Neural cell (in vitro differentiated cells): ENCODE data around the gene CCL17. TPM values are rescaled to one million over a fixed set of nuclear protein-coding genes. Genes with fewer than 3 reads are reported as not detected.

Experiments
- H2AFZ ChIP-seq: fragments of 200-600, 300-800 bp; sonication (generic), shearing (Covaris generic); 2 replicates; pipeline ENCODE4 v1.6.0; 2014; ENCODE audit warnings: low read depth, mild to moderate bottlenecking, antibody characterized with exemption, low read length, moderate library complexity
- H3F3A ChIP-seq: fragments of 200-600 bp; shearing (Covaris generic); 2 replicates; pipeline ENCODE4 v1.6.1; 2016; ENCODE audit warnings: mild to moderate bottlenecking, moderate library complexity, mixed read lengths, antibody characterized with exemption, low read length; ENCODE audit not compliant: insufficient read depth, poor library complexity, severe bottlenecking
- H3K27ac ChIP-seq: fragments of 200-600, 300-800 bp; sonication (generic), shearing (Covaris generic); 2 replicates; pipeline ENCODE4 v1.5.1; 2014; ENCODE audit warnings: mild to moderate bottlenecking, low read length, moderate library complexity
- H3K27me3 ChIP-seq: fragments of 300-800, 200-600 bp; sonication (generic), shearing (Covaris generic); 2 replicates; pipeline ENCODE4 v1.6.0; 2014; ENCODE audit warnings: mild to moderate bottlenecking, low read depth, low read length, moderate library complexity; ENCODE audit not compliant: insufficient read depth
- H3K36me3 ChIP-seq: fragments of 300-800, 200-600 bp; sonication (generic), shearing (Covaris generic); 2 replicates; pipeline ENCODE4 v1.5.1; 2014; ENCODE audit warnings: mild to moderate bottlenecking, antibody characterized with exemption, low read length, moderate library complexity; ENCODE audit not compliant: insufficient read depth
- H3K4me2 ChIP-seq: fragments of 300-800, 200-600 bp; sonication (generic), shearing (Covaris generic); 2 replicates; pipeline ENCODE4 v1.6.0; 2014; ENCODE audit warnings: mild to moderate bottlenecking, low read length
- H3K4me3 ChIP-seq: fragments of 300-800, 200-600 bp; sonication (generic), shearing (Covaris generic); 2 replicates; pipeline ENCODE4 v1.5.1; 2014; ENCODE audit warnings: mild to moderate bottlenecking, low read length, moderate library complexity
- H3K79me2 ChIP-seq: fragments of 200-600 bp; shearing (Covaris generic); replicated peaks from 2 replicates; pipeline ENCODE4 v1.6.0; 2014; ENCODE audit warnings: mild to moderate bottlenecking, low read length, moderate library complexity; ENCODE audit not compliant: insufficient read depth
- H3K9ac ChIP-seq: fragments of 300-800, 200-600 bp; sonication (generic), shearing (Covaris generic); 2 replicates; pipeline ENCODE4 v1.6.1; 2016; ENCODE audit warnings: mild to moderate bottlenecking, low read length, mixed read lengths
- H3K9me2 ChIP-seq: fragments of 200-600 bp; shearing (Covaris generic); 2 replicates; pipeline ENCODE4 v1.6.1; 2016; ENCODE audit warnings: mild to moderate bottlenecking, low read length, mixed read lengths; ENCODE audit not compliant: insufficient read depth
- H3K9me3 ChIP-seq: fragments of 200-600, 300-800 bp; sonication (generic), shearing (Covaris generic); 2 replicates; pipeline ENCODE4 v1.6.1; 2016; ENCODE audit warnings: mild to moderate bottlenecking, mixed run types, low read length, moderate library complexity, mixed read lengths
- H4K20me1 ChIP-seq: fragments of 200-600 bp; shearing (Covaris generic); 2 replicates; pipeline ENCODE4 v1.6.1; 2016; ENCODE audit warnings: mild to moderate bottlenecking, mixed run types; ENCODE audit not compliant: insufficient read depth
- EP300 ChIP-seq: fragments of 450-650 bp; conservative IDR thresholded peaks from 2 replicates; pipeline ENCODE4 v1.6.1; 2014; ENCODE audit warnings: antibody characterized with exemption, mild to moderate bottlenecking, moderate library complexity; ENCODE audit not compliant: poor library complexity, severe bottlenecking
- EZH2 ChIP-seq: fragments of 200-600, 300-800 bp; shearing (Covaris generic), sonication (generic); IDR thresholded peaks from 2 replicates; pipeline ENCODE4 v1.6.1; 2014; ENCODE audit warnings: antibody characterized with exemption, low read length, borderline replicate concordance, mild to moderate bottlenecking; ENCODE audit not compliant: insufficient read depth, poor library complexity, severe bottlenecking
- MXI1 ChIP-seq: fragments of 450-650 bp; conservative IDR thresholded peaks from 2 replicates; pipeline ENCODE4 v1.6.1; 2014; ENCODE audit warnings: antibody characterized with exemption, mild to moderate bottlenecking; ENCODE audit not compliant: poor library complexity, severe bottlenecking
- POLR2AphosphoS5 ChIP-seq: IDR thresholded peaks from 2 replicates; pipeline ENCODE4 v1.6.1; 2012
- RAD21 ChIP-seq: fragments of 450-650 bp; conservative IDR thresholded peaks from 2 replicates; pipeline ENCODE4 v1.6.1; 2014; ENCODE audit warnings: antibody characterized with exemption, mild to moderate bottlenecking, moderate library complexity
- SMC3 ChIP-seq: fragments of 450-650 bp; conservative IDR thresholded peaks from 2 replicates; pipeline ENCODE4 v1.6.1; 2014; ENCODE audit warnings: antibody characterized with exemption, mild to moderate bottlenecking, moderate library complexity; ENCODE audit not compliant: poor library complexity
- TAF1 ChIP-seq: IDR thresholded peaks from 2 replicates; pipeline ENCODE4 v1.6.1; 2012; ENCODE audit warnings: low read depth
- polyA plus RNA-seq: library from polyadenylated mRNA; depleted of rRNA; stranded (reverse); fragments of >200 nt; gene quantifications from 2 replicates; pipeline ENCODE4 v1.2.3, GENCODE V29; 2014
- TF ChIP-seq, protein P1 (sequence below): fragments of 450-650 bp; IDR thresholded peaks from 2 replicates; pipeline ENCODE4 v1.5.1; 2014; ENCODE audit warnings: antibody characterized with exemption, mild to moderate bottlenecking, moderate library complexity; ENCODE audit not compliant: poor library complexity, severe bottlenecking
- TF ChIP-seq, protein P2 (sequence below): IDR thresholded peaks from 2 replicates; pipeline ENCODE4 v1.6.1; 2012; ENCODE audit warnings: borderline replicate concordance

The CCL17 gene
- polyA plus RNA-seq, 1 donor from 2014 or later, result not detected

DNA sequence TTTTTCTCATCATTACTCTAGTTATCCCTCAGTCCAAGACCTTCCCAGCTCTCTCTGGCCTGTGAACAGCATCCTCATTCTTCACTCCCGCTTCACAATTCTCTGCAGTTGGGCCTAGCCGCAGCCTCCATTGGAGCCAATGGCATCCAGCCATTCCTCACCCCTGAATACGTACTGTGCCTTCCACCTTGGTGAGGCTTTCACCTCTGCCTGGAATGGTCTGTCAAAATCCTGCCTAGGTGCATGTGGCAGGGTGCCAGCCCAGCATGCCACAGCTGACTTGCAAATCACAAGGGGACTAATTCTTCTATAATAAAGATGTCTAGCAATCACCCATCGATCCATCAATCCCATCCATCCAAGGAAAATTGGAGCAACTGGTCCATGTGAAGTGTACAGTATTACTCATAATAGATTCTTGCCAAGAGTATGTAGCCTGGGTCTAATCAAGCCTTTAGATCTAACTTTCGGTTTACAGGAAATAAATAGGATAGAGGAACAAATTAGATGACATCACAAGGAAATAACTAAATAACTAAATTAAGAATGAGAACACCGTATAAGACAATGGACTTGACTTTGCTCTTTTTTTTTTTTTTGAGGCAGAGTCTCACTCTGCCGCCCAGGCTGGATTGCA, 37.3 kb upstream of the CCL17 start:
- Histone ChIP-seq H3K9me2 (no peaks in the 10 kb centered on the region), H3K27ac (no peak overlapping the region), H3K36me3 (no peaks in the 10 kb centered on the region), H3K9me3 (no peaks in the 10 kb centered on the region), H2AFZ (no peak overlapping the region), H3K27me3 (no peaks in the 10 kb centered on the region), H4K20me1 (no peaks in the 10 kb centered on the region), H3K4me3 (no peak overlapping the region), H3K4me2 (no peak overlapping the region), H3F3A (no peaks in the 10 kb centered on the region), H3K9ac (no peak overlapping the region), H3K79me2 (no peaks in the 10 kb centered on the region)
- no peak for TF ChIP-seq SMC3
- TF ChIP-seq RAD21, result no peak
- TF ChIP-seq EP300, result no peak
- no peak for TF ChIP-seq POLR2AphosphoS5
- TF ChIP-seq, protein P1, sequence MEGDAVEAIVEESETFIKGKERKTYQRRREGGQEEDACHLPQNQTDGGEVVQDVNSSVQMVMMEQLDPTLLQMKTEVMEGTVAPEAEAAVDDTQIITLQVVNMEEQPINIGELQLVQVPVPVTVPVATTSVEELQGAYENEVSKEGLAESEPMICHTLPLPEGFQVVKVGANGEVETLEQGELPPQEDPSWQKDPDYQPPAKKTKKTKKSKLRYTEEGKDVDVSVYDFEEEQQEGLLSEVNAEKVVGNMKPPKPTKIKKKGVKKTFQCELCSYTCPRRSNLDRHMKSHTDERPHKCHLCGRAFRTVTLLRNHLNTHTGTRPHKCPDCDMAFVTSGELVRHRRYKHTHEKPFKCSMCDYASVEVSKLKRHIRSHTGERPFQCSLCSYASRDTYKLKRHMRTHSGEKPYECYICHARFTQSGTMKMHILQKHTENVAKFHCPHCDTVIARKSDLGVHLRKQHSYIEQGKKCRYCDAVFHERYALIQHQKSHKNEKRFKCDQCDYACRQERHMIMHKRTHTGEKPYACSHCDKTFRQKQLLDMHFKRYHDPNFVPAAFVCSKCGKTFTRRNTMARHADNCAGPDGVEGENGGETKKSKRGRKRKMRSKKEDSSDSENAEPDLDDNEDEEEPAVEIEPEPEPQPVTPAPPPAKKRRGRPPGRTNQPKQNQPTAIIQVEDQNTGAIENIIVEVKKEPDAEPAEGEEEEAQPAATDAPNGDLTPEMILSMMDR, result no peak
- TF ChIP-seq EZH2, result no peak
- TF ChIP-seq, protein P2, sequence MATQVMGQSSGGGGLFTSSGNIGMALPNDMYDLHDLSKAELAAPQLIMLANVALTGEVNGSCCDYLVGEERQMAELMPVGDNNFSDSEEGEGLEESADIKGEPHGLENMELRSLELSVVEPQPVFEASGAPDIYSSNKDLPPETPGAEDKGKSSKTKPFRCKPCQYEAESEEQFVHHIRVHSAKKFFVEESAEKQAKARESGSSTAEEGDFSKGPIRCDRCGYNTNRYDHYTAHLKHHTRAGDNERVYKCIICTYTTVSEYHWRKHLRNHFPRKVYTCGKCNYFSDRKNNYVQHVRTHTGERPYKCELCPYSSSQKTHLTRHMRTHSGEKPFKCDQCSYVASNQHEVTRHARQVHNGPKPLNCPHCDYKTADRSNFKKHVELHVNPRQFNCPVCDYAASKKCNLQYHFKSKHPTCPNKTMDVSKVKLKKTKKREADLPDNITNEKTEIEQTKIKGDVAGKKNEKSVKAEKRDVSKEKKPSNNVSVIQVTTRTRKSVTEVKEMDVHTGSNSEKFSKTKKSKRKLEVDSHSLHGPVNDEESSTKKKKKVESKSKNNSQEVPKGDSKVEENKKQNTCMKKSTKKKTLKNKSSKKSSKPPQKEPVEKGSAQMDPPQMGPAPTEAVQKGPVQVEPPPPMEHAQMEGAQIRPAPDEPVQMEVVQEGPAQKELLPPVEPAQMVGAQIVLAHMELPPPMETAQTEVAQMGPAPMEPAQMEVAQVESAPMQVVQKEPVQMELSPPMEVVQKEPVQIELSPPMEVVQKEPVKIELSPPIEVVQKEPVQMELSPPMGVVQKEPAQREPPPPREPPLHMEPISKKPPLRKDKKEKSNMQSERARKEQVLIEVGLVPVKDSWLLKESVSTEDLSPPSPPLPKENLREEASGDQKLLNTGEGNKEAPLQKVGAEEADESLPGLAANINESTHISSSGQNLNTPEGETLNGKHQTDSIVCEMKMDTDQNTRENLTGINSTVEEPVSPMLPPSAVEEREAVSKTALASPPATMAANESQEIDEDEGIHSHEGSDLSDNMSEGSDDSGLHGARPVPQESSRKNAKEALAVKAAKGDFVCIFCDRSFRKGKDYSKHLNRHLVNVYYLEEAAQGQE, result no peak
- no peak for TF ChIP-seq TAF1
- TF ChIP-seq MXI1, result no peak

DNA sequence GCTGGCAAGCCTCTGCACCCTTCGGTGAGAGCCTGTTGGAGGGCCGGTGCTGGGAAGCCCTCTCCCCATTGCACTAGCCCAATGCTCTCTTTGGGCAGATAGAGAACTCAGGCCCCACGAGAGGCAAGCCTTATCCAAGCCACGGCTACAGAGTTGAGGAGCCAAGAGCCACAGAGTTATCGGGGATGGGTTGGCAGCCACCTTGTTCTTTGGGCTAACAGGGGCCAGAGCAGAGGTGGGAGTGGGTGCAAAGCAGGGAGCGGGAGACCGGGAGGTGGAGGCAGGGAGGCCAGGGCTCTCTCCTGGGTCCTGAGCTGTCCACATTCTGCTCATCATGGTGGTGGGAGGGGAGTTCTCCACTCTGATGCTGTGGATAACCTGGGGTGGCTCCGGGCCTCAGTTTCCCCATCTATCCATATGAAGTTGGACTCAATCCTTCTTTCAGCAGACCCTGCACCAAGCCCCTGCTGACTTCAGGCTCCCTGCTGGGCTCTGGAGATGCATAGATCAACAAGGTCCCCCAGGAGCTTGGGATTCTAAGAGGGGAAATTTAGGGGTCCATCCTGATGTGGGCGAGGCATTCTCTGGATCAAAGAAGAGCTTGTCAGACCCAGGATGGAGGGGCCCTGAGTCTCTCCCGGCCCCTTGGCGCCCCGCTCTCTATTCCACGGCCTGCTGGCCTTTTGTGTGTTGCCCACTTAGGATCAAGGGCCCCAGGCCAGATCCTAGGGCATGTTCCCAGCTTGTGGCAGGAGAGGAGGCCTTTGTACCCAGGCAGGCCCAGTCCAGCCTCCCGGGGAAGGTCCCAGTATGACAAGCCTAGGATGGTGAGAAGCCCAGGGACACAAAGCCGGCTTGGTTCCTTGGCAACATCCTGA, 32.8 kb upstream of the CCL17 start:
- peak overlapping the region; percentile 53 for H3K27ac ChIP-seq
- no peaks in the 10 kb centered on the region for H3K9me3 ChIP-seq
- no peak overlapping the region for H3K4me2 ChIP-seq
- H3F3A ChIP-seq, result no peaks in the 10 kb centered on the region
- H3K79me2 ChIP-seq, result no peaks in the 10 kb centered on the region
- H3K27me3 ChIP-seq, result no peaks in the 10 kb centered on the region
- peak overlapping the region; percentile 80 for H2AFZ ChIP-seq
- H3K4me3 ChIP-seq, result peak overlapping the region; percentile 68
- no peak for TF ChIP-seq POLR2AphosphoS5
- no peak for TF ChIP-seq MXI1
- no peak for TF ChIP-seq RAD21
- TF ChIP-seq, protein P2, result peak; percentile 32
- no peak for TF ChIP-seq EP300
- TF ChIP-seq EZH2, result no peak
- TF ChIP-seq SMC3, result no peak
- H3K9ac ChIP-seq, result peak overlapping the region; percentile 70
- no peaks in the 10 kb centered on the region for H4K20me1 ChIP-seq
- H3K36me3 ChIP-seq, result no peaks in the 10 kb centered on the region
- H3K9me2 ChIP-seq, result no peaks in the 10 kb centered on the region
